GM10248 (cell line): Measurements from ENCODE around the gene COL16A1.

Experiments used
- CTCF ChIA-PET: fragments of 300-600 bp; sonication (Branson Sonifier 250); formaldehyde crosslinking; extraction: SDS; loops from one replicate; lab custom pipeline; 2021; ENCODE audit warnings: antibody characterized with exemption; lab: Yijun Ruan, JAX
- POLR2A ChIA-PET: fragments of 350-650 bp; sonication (Branson Sonifier 250); formaldehyde crosslinking; extraction: SDS; loops from one replicate; lab custom pipeline; 2020; ENCODE audit warnings: antibody characterized with exemption; lab: Yijun Ruan, JAX
- DNase-seq: peaks from one replicate; pipeline ENCODE4 v3.0.0; 2012; ENCODE audit errors: extremely low spot score
- TF ChIP-seq, protein P1 (sequence below): IDR thresholded peaks from 2 replicates; pipeline ENCODE4 v1.5.1; 2012; ENCODE audit warnings: mild to moderate bottlenecking, low read depth; ENCODE audit errors: extremely low read depth, missing control alignments, control extremely low read depth

Gene COL16A1

DNA sequence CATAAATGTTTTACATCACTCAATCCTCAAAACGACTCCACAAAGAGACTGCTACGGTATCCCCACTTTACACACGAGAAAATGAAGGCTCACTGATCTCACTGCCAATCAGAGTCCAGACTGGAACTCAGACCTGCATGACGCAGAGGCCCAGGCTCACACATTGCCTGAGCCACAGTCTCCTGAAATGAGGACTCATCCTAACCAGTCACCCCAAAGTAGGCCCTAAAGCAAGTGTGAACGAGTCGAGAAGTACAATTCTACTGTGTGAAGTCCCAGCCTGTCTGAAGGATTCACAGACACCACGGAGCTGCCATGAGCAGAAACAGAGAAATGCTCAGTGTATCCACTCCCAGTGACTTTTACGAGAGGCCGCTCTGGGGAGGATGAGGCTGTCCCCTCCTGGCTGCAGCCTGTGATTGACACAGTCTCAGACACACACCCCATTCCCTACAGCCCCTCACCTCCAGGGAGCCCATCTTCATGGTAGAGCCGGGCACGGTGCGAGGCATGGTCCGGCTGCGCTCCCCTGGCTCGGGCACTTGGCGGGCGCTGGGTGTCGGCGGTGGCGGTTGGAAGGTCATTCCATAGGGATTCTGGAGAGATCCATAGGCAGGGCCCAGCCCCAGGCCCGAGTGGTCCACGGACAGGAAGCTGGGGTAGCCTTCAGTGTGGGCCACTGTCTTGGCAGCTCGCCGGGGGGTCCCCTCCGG, 26.7 kb upstream of the COL16A1 start:
- TF ChIP-seq, protein P1, sequence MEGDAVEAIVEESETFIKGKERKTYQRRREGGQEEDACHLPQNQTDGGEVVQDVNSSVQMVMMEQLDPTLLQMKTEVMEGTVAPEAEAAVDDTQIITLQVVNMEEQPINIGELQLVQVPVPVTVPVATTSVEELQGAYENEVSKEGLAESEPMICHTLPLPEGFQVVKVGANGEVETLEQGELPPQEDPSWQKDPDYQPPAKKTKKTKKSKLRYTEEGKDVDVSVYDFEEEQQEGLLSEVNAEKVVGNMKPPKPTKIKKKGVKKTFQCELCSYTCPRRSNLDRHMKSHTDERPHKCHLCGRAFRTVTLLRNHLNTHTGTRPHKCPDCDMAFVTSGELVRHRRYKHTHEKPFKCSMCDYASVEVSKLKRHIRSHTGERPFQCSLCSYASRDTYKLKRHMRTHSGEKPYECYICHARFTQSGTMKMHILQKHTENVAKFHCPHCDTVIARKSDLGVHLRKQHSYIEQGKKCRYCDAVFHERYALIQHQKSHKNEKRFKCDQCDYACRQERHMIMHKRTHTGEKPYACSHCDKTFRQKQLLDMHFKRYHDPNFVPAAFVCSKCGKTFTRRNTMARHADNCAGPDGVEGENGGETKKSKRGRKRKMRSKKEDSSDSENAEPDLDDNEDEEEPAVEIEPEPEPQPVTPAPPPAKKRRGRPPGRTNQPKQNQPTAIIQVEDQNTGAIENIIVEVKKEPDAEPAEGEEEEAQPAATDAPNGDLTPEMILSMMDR, result no peak
- ChIA-PET CTCF (interaction anchor here (4.8 kb wide), 1 partner anchor 14 kb away, joined by 25 read pairs; no protein-coding TSS in a partner anchor), POLR2A (no interaction called here)
- DNase-seq, result no peak

DNA sequence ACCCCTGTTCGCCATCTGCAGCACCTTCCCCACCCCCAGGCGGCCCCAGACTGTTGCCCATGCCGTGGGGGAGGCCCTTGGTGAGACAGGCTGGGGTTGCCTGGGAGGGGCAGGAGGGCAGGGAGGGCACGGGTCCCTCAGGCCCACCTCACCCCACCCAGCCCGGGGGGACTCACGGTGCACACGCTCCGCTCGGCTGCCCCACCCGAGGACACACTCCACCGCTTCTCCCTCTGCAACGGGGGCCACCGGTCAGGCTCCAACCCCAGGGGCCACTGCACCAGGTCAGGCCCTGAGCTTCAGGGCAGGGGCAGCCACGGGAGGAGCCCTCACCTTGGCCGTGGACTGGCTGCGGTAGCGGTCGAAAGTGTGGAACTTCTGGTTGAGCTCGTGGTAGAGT, 24.0 kb upstream of the COL16A1 start:
- TF ChIP-seq, protein P1, result no peak
- no peak for DNase-seq
- ChIA-PET POLR2A (no interaction called here), CTCF (interaction anchor here (4.6 kb wide), 1 partner anchor 13 kb away, joined by 39 read pairs; no protein-coding TSS in a partner anchor)

DNA sequence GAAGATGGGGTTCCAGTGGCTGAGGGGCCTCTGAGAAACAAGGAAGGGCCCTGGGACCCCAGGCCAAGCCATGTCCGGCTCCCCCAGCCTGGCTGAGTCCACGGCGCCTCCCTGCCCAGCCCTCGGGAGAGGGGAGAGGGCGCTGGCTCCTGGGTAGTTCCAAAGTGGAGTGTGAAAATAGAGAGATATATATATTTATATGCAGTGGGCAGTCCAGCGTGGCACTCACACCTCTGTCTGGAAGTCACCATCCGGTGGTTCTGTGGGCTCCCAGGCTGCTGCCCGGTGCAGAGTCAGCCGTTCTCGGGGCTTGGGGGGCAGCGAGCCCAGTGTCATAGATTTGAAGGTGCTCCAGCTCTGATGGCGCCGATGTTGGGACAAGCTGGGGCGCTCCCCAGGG, 23.4 kb upstream of the COL16A1 start:
- CTCF ChIA-PET, result interaction anchor here (1.3 to 4.6 kb wide), 2 partner anchors 12 to 18 kb away, joined by 5 to 39 read pairs; no protein-coding TSS in a partner anchor
- POLR2A ChIA-PET, result no interaction called here
- TF ChIP-seq, protein P1, result no peak
- DNase-seq, result no peak

DNA sequence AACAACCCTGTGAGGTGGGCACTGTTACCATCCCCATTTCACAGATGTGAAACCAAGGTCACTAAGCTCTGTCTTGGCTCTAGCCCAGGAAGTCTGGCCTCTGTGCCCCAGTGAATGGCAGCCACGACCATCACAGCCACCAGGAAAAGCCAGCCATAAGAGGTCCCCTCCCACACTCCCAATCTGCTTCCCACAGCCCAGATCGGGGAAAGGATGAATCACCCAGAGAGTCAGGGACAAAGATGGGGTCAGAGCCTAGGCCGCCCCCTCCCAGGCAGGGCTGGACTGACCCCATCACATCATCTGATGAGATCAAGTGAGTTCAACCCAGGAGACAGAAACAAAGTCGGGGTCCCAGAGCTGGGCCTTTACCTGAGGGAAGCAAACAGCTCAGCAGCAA, 22.9 kb upstream of the COL16A1 start:
- TF ChIP-seq, protein P1, result no peak
- ChIA-PET CTCF (interaction anchor here (1.0 to 4.6 kb wide), 4 partner anchors 12 to 64 kb away, joined by 3 to 39 read pairs (median 5); no protein-coding TSS in a partner anchor), POLR2A (no interaction called here)
- no peak for DNase-seq

DNA sequence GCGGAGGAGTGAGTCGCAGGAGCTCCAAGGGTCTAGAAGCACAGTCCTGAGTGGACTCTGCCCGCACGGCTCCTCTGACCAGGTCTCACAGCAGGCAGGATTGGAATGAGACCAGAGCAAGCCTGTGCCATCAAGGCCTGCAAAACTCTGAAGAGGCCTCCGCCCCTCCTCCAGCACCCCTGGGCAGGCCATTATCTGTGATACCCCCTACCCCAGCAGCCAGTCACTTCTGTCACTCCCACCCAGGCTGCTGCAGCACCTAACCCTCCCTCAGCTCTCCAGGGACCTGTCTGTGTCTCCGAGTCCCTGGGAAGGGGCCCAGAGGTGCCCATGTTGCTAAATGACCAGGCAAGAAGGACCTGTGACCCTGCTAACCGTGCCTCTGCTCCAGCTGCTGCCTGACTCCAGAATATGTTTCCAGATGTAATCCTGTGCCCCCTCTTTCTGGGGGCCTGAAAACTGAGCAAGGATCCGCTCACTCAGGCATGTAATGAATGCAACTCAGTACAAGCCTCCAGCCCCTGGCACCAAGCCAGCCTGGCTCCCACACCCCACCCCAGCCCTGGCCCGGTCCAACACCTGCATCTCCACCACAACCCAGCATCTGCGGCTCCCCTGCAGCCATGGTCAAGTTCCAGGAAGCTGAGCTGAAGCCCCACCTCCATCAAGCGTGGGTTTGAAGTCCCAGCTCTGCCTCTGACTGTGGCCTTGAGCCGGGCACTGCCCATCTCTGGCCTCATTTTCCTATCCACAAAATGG, 22.1 kb upstream of the COL16A1 start:
- ChIA-PET CTCF (interaction anchor here (0.8 to 4.6 kb wide), 6 partner anchors 8 to 63 kb away, joined by 3 to 39 read pairs (median 4); no protein-coding TSS in a partner anchor), POLR2A (no interaction called here)
- TF ChIP-seq, protein P1, result no peak
- DNase-seq, result no peak

DNA sequence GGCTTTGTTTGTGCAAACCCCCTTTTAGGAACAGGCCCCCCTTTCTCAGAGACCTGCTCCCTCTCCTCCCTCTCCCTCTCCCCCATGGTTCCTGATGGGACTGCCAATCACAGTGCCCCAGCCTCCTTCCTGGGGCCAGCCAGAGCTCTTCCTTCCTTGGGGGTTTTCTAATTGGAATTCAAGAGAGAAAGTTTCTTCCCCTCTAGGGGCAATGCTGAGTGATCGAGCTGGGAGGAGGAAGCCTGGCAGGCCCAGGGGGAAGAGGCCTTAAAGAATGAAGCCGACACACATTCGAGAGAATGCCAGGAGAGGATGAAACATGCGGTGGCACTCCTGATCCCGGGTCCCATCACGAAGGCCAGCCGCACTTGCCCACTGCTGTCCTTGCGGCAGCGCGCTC, 21.3 kb upstream of the COL16A1 start:
- DNase-seq, result no peak
- ChIA-PET POLR2A (interaction anchor here (0.6 kb wide), 1 partner anchor 118 kb away, joined by 4 read pairs; no protein-coding TSS in a partner anchor), CTCF (interaction anchor here (0.8 to 4.6 kb wide), 5 partner anchors 9 to 176 kb away, joined by 3 to 39 read pairs (median 3); no protein-coding TSS in a partner anchor)
- TF ChIP-seq, protein P1, result no peak
